ENCODE data around the gene LRRTM2. TPM values are rescaled to one million over a fixed set of nuclear protein-coding genes. Genes with fewer than 3 reads are reported as not detected.

The LRRTM2 gene
- total RNA-seq, 2 donors from 2014 or later: not detected

- H3K36me3 ChIP-seq: no peaks in the 10 kb centered on the region
- no peaks in the 10 kb centered on the region for H3K4me1 ChIP-seq (replicated peaks)
- TF ChIP-seq POLR2A (IDR thresholded peaks at IDR 0.05) (no peak), CTCF (IDR thresholded peaks at IDR 0.05) (no peak)
- WGBS: 37% methylated on average over 3 of the region's 3 CpGs
- no peak overlapping the region for H3K4me3 ChIP-seq
- no peaks in the 10 kb centered on the region for H3K9me3 ChIP-seq
- H3K27me3 ChIP-seq (replicated peaks; ENCODE audit: insufficient read depth): no peaks in the 10 kb centered on the region
- no peak for DNase-seq (ENCODE audit: low spot score)
- intact Hi-C loops (cut with DNase I): no loop called here
- no peak overlapping the region for H3K27ac ChIP-seq
Observed at GRCh38 chr5:138833726-138834480, 41.2 kb downstream of the LRRTM2 start.

- TF ChIP-seq POLR2AphosphoS5 (IDR thresholded peaks at IDR 0.05) (no peak), POLR2A (IDR thresholded peaks at IDR 0.05) (no peak), CTCF (IDR thresholded peaks at IDR 0.05) (no peak)
- Histone ChIP-seq H3K27me3 (replicated peaks; ENCODE audit: insufficient read depth) (no peaks in the 10 kb centered on the region), H3K9me3 (no peaks in the 10 kb centered on the region), H3K4me1 (replicated peaks) (no peaks in the 10 kb centered on the region), H3K27ac (no peak overlapping the region), H3K36me3 (no peaks in the 10 kb centered on the region), H3K4me3 (no peak overlapping the region)
- intact Hi-C loops (cut with DNase I): no loop called here
- WGBS: 86% methylated on average over 2 of the region's 2 CpGs
- no peak for DNase-seq (ENCODE audit: low spot score)
Observed at GRCh38 chr5:138833080-138833479, 42.1 kb downstream of the LRRTM2 start.

GRCh38 chr5:138832218-138832617, 42.9 kb downstream of the LRRTM2 start:
- DNase-seq (ENCODE audit: low spot score): no peak
- no peaks in the 10 kb centered on the region for H3K9me3 ChIP-seq
- no peak for TF ChIP-seq POLR2A (IDR thresholded peaks at IDR 0.05)
- TF ChIP-seq CTCF (IDR thresholded peaks at IDR 0.05): no peak
- TF ChIP-seq POLR2AphosphoS5 (IDR thresholded peaks at IDR 0.05): no peak
- no peak overlapping the region for H3K27ac ChIP-seq
- no peak overlapping the region for H3K4me3 ChIP-seq
- no peaks in the 10 kb centered on the region for H3K4me1 ChIP-seq (replicated peaks)
- no peaks in the 10 kb centered on the region for H3K27me3 ChIP-seq (replicated peaks; ENCODE audit: insufficient read depth)
- intact Hi-C loops (cut with DNase I): no loop called here
- no peaks in the 10 kb centered on the region for H3K36me3 ChIP-seq
- 52% methylated on average over 2 of the region's 2 CpGs for WGBS

- H3K4me1 ChIP-seq (replicated peaks): no peaks in the 10 kb centered on the region
- H3K27me3 ChIP-seq (replicated peaks; ENCODE audit: insufficient read depth): no peaks in the 10 kb centered on the region
- H3K4me3 ChIP-seq: no peak overlapping the region
- H3K9me3 ChIP-seq: no peaks in the 10 kb centered on the region
- no peaks in the 10 kb centered on the region for H3K36me3 ChIP-seq
- TF ChIP-seq CTCF (IDR thresholded peaks at IDR 0.05): no peak
- no peak for TF ChIP-seq POLR2AphosphoS5 (IDR thresholded peaks at IDR 0.05)
- no peak for TF ChIP-seq POLR2A (IDR thresholded peaks at IDR 0.05)
- H3K27ac ChIP-seq: no peak overlapping the region
- intact Hi-C loops (cut with DNase I): no loop called here
- DNase-seq (ENCODE audit: low spot score): no peak
Observed at GRCh38 chr5:138831703-138832102, 43.4 kb downstream of the LRRTM2 start.

GRCh38 chr5:138829341-138829740, 45.8 kb downstream of the LRRTM2 start:
- TF ChIP-seq POLR2AphosphoS5 (IDR thresholded peaks at IDR 0.05): no peak
- no peak for TF ChIP-seq POLR2A (IDR thresholded peaks at IDR 0.05)
- no peak for TF ChIP-seq CTCF (IDR thresholded peaks at IDR 0.05)
- H3K36me3 ChIP-seq: no peaks in the 10 kb centered on the region
- no peak overlapping the region for H3K4me3 ChIP-seq
- 99% methylated on average over 3 of the region's 3 CpGs for WGBS
- H3K9me3 ChIP-seq: no peaks in the 10 kb centered on the region
- H3K4me1 ChIP-seq (replicated peaks): no peaks in the 10 kb centered on the region
- H3K27ac ChIP-seq: no peak overlapping the region
- no peak for DNase-seq (ENCODE audit: low spot score)
- intact Hi-C loops (cut with DNase I): no loop called here
- no peaks in the 10 kb centered on the region for H3K27me3 ChIP-seq (replicated peaks; ENCODE audit: insufficient read depth)

Measured in prostate gland (tissue), 2 donors.